K562 (cell line): Measurements from ENCODE around the gene RAB12.

Source experiments
- ARID2 ChIP-seq: fragments of 450-650 bp; IDR thresholded peaks from 2 replicates; pipeline ENCODE4 v1.6.1; 2017; ENCODE audit warnings: antibody characterized with exemption, mild to moderate bottlenecking
- POLR2H ChIP-seq: IDR thresholded peaks from 2 replicates; pipeline ENCODE4 v1.6.1; 2016; ENCODE audit warnings: missing genetic modification characterization, low read depth, mild to moderate bottlenecking, control low read depth, missing compliant biosample characterization, moderate library complexity
- PURB ChIP-seq: sonication (generic); formaldehyde crosslinking; IDR thresholded peaks from 2 replicates; pipeline ENCODE4 v1.9.0; 2021; ENCODE audit warnings: low read depth, mild to moderate bottlenecking, missing genetic modification reagents
- ZNF253 ChIP-seq: fragments of 250-450 bp; sonication (Bioruptor Pico); conservative IDR thresholded peaks from 2 replicates; pipeline ENCODE4 v1.6.1; 2021; ENCODE audit warnings: mild to moderate bottlenecking
- TF ChIP-seq, protein P1 (sequence below): fragments of 450-650 bp; formaldehyde crosslinking; IDR thresholded peaks from 2 replicates; pipeline ENCODE4 v1.4.0; 2022; ENCODE audit warnings: missing genetic modification characterization

DNA sequence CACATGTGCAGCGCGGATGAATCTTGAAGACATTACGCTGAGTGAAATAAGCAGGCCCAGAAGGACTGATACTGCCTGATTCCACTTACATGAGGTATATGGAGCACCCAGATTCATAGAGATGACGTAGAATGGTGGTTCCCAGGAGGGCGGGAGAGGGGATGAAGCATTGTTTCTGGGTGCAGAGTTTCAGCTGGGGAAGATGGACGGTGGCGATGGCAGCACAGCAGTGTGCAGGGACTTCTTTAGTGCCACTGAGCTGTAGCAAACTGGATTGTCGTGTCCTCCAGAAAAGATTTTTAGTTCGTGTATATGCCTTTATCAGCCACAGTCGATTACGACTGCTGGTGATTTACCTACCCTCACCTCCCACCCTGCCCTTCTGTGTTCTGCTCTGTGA is 30.5 kb downstream of the RAB12 start:
- TF ChIP-seq, protein P1, sequence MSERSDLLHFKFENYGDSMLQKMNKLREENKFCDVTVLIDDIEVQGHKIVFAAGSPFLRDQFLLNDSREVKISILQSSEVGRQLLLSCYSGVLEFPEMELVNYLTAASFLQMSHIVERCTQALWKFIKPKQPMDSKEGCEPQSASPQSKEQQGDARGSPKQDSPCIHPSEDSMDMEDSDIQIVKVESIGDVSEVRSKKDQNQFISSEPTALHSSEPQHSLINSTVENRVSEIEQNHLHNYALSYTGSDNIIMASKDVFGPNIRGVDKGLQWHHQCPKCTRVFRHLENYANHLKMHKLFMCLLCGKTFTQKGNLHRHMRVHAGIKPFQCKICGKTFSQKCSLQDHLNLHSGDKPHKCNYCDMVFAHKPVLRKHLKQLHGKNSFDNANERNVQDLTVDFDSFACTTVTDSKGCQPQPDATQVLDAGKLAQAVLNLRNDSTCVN (CRISPR knock-in tag), result no peak
- TF ChIP-seq ARID2, result no peak
- TF ChIP-seq POLR2H (tag), result no peak
- TF ChIP-seq ZNF253 (CRISPR knock-in tag), result no peak
- TF ChIP-seq PURB (CRISPR knock-in tag), result no peak
